GM12801 (cell line): Measurements from ENCODE around the gene ARHGAP5.

ENCODE experiments used
- CTCF ChIP-seq: IDR thresholded peaks from one replicate; pipeline ENCODE4 v1.5.1; 2011; ENCODE audit warnings: control low read depth; ENCODE audit not compliant: insufficient read length; ENCODE audit errors: extremely low read depth

ARHGAP5 gene

DNA sequence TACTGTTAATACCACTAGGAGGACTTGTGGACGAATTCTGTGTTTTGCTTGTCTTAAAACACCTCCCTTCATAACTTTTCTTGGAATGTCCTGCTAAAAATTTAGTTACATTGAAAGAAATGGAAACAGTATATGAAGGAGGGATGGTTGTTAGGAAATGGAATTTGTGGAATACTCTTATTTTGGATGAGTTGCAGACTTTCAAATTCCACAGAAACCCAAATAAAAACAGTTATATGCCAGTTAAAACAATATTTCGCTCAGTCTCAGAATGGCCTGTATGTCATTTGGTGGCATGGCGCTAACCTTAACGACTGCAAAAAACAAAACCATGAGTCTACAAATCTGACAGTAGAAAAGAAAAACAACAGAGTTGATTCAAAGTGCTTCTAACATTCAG, 12.2 kb upstream of the ARHGAP5 start:
- no peak for TF ChIP-seq CTCF

GRCh38 chr14:32068708-32069107, 8.4 kb upstream of the ARHGAP5 start:
- no peak for TF ChIP-seq CTCF

DNA sequence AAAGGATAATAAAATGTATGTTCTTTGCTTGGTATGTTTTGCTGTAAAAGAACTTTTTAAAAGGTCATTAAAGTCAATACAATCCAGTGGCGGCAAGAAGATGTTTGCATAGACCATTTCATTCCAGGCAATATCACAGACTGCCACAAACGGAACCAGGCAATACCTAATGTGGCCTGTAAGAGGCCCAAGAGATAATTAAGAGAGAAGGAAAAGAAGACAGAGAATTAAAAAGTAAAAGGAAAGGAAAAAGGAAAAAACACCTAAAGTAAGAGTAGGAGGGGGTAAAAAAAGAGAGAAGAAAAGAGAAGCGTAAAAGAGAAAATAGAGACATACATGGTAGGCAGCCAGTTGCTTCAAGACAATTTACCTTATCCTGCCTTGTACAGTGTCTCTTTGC, 6.8 kb upstream of the ARHGAP5 start:
- TF ChIP-seq CTCF, result no peak

GRCh38 chr14:32072676-32073075, 4.4 kb upstream of the ARHGAP5 start:
- TF ChIP-seq CTCF, result no peak

DNA sequence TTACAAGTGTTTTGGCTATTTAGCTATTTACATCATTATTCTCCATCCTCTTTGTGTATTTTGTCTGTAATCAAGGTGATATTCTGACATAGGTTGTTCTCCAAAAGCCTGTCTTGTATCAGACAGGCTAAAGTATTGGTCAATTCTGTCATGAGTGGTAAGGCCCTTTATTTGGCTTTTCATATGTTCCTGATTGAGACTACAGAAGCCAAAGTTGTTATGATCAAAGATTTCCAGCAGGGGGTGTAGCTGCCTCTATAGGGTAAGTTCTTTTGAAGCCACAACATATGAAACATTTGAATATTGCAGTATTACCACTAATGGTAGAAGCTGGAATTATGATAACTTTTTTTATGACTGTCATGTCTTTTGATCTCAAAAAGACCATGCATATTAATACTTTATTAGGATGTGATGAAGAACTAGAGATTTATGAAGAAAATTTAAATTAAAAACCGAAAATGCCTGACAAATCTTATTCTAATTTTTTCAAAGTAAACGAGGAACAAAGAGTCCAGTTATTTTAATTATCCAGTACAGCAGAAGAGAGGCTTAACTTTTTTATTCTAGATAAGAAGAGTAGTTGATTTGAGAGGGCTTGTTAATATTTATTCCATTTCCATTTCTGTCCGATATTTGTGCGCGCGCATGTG, 3.4 kb upstream of the ARHGAP5 start:
- no peak for TF ChIP-seq CTCF

GRCh38 chr14:32074887-32075572, 2.1 kb upstream of the ARHGAP5 start:
- no peak for TF ChIP-seq CTCF

DNA sequence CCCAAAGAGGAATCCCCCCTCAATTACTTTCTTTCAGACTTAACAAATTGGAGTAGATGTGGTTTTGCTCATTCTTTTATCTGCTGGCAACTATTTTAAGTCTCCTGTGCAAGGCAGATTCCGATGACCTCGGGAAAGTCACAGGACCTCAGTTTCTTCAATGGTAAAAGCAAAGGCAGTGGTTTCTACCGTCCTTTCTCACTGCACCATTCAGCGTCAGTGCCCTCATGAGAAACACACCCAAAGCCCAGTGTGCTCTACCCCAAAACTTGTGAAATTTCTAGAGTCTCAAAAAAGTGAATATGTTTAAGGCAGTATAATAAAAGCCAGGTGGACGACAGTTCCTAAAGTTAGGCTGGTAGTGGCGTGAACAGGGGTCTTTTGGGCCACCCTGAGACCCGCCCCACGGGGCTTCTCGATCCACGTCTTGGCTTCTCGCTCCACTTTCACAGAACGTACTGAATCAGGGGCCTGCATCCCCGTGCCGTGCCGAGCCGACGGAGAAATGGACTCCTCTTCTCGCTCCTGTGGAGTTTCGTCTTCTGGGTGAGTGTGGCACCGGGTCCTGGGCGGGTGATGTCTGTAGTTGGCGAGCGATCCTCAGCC, 1.3 kb upstream of the ARHGAP5 start:
- TF ChIP-seq CTCF, result no peak
